HG02840 (cell line): ENCODE data around the gene DRD3.

Source experiments
- ATAC-seq: cut with Tn5 transposase; IDR thresholded peaks from one replicate; pipeline ENCODE4 v1.9.1; 2021; ENCODE audit warnings: mild to moderate bottlenecking, moderate library complexity, moderate number of reproducible peaks; ENCODE audit not compliant: unreplicated experiment, low FRiP score

The DRD3 gene

DNA sequence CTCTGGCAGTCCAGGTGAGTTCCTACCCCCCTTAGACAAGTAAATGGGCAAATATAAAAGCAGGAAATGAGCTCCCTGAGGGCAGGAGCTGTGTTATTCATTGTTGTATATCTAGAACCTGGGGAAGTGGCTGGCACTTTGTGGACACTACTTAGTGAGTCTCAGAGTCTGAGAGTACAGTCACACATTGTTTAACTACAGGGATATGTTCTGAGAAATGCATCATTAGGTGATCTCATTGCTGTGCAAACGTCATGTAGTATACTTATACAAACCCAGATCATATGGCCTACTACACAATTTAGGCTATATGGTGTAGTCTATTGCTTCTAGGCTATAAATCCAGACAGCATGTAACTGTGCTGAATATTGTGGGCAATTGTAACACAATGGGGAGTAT is 52.4 kb downstream of the DRD3 start:
- no peak for ATAC-seq

DNA sequence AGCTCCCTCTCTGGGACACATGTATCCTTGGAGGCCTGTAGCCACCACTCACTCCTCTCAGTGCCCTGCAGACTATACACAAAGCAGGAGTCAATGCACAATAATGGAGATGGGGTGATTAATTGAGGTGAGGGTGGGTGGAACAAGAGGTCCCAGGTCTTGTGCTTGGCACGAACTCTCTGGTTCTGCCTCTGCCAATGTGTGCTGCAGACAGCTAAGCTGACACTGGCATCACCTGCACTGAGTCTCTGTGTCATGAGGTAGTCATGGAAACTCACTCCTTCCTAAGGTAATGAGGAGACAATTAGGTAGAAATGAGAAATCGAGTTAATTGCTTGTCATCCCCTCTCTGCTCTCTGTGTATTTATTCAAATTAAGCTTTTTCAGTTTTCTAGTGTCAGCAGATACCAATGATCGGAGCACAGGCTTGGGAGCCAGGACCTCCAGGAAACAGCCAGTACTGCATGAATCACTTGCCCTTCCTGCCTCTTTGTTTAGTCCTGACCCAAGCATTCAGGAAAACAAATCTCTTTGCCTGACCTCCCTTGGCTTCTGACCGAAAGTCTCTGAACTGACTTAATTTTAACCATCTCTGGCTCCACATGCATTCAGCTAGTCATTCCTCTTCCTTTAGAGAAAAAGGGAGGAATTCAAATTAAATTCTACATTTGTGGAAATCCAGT is 56.7 kb downstream of the DRD3 start:
- no peak for ATAC-seq

DNA sequence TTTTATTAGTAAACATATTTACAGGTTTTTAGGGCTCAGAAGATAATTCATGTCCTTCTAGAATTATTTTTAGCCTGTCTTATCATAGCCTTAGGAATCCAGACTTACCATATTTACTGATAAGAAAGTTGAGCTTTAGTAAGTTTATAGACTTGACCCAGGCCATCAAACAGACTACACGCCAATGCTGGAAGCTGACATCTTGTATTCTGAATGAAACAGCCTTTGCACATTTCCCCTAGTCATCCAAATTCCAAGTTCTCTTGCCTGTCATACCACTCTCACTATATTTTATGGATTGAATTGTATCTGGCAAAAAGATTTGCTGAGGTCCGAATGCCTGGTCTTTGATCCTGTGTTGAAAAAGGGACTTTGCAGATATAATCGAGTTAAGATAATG is 58.6 kb downstream of the DRD3 start:
- ATAC-seq: no peak

DNA sequence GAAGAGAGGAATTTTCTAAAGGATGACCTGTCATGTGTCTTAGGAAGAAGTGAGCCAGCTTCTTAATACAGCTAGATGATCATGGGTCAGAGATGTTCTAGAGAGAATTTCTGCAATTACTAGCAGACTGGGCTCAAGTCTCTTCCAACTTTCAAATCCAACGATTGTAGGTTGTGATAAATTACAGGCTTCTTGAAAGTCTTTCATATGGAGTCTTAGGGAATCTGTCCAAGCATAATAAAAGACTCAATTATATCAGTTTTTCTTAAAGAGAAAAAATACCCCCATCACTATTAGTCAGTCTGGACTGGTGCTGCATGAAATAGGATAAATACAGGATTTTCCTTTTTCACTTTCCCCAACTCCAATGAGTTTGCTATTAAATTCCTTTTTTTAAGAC is 59.1 kb downstream of the DRD3 start:
- ATAC-seq: no peak

DNA sequence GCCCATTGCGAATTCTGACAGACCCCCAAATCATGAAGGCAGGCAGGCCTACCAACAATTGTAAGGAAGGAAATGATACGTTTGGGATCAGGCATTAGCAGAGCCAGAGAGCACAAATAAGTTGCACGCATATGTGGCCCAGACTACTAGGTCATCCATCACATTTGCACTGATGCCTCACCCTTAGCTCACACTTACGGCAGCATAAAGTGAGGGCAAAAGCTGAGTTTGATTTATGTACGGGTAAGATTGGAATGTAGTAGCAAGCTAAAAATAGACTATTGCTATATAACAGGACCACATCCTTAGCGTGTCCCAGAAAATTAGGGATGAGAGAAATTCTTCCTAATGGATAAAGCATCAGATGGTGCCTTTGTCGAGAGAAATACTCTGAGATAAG is 63.7 kb downstream of the DRD3 start:
- ATAC-seq: no peak

DNA sequence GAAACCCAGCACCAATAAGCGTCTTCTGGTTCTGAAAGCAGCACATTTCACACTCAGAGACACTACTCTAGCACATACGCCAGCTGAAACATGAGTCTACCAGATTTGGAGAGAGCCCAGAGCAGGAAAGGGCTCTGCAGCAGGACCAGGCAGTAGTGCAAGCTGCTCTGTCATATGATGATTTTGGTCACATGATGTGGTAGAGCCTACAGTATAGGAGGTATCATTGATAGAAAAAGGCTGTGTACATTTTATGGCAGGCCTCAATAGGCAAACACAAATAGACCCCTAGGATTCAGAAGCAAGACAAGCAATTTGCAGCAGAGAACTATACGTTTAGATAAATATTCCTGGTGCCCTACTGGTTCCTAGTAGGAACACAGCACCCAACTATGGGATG is 64.1 kb downstream of the DRD3 start:
- no peak for ATAC-seq

DNA sequence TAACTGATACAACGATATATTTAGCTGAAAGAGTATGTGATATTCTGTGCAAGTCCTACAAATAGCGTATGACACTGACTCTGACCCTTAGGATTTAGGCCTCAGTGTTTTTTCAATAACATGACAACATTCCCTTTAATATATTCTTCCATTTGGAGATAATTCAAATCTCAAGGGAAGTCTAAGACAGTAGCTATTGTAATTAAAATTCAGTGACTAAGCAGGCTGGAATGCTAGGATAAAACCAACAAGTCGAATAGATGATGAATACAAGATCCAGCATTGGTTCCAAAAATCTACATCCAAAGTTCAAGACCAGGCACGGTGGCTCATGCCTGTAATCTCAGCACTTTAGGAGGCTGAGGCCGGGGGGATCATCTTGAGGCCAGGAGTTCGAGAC is 66.2 kb downstream of the DRD3 start:
- no peak for ATAC-seq

DNA sequence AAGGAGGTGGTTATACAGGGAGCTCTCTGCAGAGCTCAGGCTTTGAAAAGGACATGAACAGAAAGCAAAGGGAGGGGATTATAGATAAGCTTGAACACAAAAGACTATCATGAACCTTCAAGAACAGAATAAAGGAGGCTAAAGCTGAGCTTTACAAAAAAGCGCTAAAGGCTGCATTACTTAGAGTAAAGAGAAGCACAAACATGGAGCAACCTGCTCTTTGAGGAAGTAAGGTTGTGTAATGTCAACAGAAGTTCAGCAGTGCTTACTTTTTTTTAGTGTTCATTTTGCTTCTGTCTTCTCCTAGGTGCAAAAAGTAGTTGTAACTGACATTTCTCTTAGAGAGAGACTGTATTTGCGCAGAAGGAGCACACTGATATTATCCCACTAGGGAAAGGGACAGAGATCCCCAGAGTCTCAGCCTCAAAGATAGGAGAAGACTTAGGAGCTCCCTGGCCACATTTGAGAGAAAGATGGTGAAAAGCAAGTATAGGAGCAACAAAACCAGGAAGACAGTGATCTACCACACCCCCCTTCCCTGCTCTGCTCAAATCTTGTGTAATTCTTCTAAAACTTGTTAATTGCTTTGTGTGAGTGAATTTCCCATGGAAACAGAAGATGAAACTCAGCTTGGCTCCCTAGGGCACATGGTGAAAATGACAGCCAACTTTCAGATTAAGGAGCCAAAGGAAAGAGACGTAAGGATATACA is 67.6 kb downstream of the DRD3 start:
- ATAC-seq: no peak

DNA sequence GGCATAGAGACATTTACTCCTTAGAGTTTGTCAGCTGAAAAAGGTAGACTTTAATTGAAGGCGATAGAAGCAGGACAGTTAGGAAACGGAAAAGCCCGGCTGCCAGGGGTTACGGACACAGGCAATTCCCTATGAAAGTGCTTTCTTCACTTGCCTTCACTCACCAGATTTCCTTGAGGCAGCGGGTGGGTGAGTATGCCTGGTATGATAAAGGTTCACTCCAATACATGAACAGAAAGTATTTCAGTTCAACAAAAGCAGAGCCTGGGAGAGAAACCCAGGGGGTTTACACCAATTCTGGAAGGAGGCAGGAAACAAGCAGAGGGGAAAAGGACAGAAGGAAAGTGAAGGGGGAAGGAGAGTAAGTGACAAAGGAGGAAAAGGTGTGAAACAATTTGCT is 68.4 kb downstream of the DRD3 start:
- no peak for ATAC-seq

DNA sequence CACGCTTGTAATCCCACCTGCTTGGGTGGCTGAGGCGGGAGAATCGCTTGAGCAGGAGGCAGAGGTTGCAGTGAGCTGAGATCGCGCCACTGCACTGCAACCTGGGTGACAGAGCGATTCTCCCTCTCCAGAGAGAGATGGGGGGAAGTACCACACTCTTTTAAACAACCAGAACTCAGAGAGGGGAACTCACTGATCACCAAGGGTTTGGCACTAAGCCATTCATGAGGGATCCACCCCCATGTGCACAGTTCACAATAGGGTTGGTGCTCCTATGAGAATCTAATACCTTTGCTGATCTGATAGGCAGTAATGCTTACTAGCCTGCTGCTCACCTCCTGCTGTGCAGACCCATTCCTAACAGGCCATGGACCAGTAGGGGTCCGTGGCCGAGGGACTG is 70.7 kb downstream of the DRD3 start:
- no peak for ATAC-seq

DNA sequence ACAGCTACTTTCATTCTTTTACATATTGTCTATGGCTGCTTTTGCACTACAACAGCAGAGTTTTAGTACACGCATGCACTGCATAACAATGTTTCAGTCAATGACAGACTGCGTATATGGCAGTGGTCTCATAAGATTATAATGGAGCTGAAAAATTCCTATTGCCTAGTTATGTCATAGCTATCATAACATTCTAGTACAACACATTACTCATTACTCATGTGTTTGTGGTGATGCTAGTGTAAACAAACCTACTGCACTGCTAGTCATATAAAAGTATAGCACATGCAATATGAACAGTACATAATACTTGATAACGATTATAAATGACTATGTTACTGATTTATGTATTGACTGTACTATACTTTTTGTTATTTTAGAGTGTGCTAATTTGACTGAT is 74.4 kb downstream of the DRD3 start:
- no peak for ATAC-seq

DNA sequence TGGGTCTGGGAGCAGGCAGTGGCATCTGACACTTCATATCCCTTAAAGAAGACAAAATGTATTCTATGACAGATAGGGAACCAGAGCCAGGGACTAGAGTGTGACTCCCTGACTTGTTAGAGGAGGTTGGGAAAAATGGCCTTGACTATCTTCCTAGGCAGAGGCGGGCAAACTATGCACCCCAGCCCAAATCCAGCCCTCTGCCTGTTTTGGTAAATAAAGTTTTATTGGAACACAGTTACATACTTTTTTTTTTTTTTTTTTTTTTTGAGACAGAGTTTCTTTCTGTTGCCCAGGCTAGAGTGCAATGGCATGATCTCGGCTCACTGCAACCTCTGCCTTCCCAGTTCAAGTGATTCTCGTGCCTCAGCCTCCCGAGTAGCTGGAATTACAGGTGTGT is 75.0 kb downstream of the DRD3 start:
- ATAC-seq: no peak

DNA sequence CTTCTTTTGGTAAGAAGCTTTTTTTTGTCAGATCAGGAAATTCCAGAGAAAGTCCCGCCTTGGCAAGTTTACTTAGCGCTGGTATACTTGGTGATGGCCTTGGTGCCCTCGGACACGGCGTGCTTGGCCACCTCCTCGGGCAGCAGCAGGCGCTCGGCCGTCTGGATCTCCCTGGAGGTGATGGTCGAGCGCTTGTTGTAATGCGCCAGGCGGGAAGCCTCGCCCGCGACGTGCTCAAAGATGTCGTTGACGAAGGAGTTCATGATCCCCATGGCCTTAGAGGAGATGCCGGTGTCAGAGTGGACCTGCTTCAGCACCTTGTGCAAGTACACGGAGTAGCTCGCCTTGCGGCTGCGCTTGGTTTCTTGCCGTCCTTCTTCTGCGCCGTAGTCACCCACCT is 75.7 kb downstream of the DRD3 start:
- ATAC-seq: no peak

DNA sequence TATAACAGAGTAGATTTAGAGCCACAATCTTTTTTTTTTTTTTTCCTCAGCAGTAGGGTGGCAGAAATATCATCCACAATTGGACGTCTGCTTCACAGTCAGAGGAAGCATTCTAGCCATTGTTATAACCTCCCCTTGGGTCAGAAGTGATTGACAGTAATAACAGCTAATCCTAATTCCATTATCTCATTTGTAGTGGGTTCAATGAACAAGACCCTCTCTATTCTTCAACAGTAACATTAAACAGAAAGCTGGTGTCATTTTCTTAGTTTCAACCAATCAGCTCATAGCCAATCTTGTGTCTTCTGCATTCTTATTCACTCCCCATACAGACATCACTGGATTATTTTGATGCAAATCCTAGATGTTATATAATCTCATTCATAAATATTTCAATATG is 77.8 kb downstream of the DRD3 start:
- ATAC-seq: no peak

DNA sequence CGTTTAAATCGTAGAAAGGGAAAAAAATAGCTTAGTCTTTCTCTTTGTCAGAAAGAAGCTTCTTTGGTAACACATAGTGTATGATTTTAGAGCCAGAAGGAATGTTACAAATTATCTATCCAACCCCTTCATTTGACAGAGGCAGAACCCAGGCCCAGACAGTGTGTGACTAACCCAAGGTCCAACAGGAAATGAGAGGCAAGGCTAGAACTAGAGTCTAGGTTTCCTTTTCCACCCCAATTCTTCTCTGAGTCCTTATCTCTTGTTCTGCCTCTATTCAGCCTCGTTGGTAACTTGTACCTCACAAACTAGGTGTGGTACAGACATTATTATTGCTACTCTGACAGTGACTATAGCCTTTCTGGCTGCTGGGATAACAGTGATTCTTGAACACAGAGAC is 83.1 kb downstream of the DRD3 start:
- no peak for ATAC-seq

DNA sequence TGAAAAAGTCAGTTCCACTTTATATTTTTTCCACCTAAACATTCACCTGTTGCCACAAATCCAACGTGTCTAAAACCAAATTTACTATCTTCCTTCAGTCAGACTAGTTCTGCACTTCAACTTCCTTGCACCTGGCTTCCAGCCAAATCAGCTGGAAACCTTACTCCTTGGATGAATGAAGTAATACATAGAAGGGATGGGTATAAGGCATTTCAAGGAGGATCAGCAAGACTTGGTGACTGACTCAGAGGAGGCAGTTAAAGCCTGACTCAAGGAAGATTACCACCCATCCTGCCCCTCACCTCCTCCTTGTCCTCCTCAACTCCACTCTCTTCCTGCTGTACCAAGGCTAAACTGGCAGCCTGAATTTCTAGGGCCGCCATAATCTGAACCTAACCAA is 85.3 kb downstream of the DRD3 start:
- ATAC-seq: no peak

DNA sequence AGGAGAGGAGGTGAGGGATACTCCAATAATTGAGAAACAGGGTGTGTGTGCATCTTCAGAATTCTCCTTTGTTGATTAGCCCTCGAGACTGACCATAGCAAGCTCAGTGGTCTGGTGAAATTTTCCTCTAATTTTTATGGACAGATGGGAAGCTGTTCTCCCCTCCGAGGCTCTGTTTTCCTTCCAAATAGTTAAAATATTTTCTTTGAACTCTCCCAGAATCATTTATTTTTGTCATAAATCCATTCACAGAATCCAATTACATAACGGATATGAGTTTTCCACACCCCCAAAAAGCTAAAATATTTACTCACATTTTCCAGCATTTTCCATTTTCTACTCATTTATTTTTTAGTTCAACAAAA is 85.9 kb downstream of the DRD3 start:
- no peak for ATAC-seq

DNA sequence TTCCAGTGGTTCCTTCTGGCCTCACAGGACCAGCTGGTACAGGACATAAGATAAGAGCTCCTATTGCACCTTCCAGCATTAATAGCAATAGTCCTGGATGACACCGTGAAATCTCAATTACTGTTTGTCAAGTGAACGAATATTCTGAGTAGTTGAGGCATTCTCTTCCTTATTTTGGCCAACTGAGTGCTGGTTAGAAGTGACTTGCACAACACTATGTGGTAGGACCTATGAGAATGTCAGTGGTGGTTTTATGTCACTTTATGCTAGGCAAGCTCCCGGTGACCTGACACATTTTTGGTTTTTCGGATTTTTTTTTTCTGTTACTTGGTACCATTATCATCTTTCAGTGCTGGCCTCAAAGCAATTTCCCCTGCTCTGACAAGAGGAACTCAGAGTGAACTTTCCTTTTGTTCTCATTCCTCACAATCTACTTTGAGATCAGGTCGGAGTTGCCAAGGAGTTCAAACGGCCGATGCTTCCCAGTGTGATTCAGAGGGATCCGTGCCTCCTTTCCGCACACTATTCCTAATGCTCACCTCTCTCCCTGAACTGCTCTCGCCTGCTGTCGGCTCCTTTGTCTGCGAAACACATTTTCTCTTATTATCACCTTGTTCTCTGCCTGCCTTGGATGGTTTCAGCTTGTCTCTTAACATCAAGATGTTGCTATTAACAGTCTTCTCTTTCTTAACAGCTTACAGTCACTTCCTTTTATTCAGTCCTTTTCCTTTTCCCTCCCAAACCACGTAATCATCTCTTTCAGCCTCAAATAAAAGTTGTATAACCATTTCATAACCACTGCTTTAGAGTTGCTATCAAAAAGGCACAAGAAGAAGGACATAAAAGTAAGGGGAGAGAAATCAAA is 86.5 kb downstream of the DRD3 start:
- ATAC-seq: no peak

DNA sequence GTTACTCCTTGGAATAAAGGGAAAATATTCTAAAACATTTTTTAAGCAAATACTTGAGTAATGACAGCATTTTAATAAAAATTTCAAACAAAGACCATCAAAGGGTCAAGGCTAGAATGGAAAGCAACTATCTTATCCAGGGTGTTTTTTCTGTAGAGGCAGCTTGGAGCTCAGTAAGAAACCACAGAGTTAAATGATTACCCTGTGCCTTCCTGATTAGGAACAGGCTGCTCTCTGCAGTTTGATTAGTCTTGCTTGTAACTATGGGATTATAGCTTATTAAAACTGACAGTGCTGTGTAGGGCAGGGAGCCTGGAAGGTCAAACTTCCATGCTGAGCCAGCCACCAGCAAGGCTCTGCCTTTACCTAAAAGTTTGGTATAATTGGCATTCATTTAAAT is 89.2 kb downstream of the DRD3 start:
- ATAC-seq: no peak

DNA sequence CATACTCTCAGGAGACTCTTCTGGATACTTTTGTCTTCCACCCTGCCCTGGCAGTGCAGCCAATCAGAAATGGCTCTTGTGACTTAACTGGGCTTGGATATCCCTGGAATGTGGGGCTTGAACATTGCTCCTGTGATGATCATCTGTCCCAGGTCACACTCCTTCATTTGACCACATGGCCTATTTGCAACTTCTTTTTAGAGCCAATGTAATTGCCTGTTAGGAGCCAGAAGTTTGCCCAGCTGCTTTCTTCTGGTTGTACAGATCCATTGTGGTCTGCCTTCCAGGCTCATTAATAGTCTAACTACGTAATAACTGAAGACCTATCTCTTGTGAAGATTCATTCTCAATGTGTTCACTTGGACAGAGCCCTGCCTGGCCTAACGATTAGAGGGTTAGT is 92.5 kb downstream of the DRD3 start:
- no peak for ATAC-seq

DNA sequence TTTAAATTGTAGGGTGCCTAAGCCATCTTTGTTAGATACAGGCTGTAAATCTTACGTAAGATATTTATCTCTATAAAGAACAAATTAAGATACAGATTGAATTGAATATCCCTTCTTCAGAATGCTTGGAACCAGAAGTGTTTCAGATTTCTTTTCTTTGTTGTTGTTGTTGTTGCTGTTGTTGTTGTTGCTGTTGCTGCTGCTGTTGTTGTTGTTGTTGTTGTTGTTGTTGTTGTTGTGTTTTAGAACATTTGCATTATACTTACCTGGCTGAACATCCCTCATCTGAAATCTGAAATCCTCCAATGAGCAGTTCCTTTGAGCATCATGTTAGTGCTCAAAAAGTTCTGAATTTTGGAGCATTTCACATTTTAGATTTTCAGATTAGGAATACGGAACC is 95.7 kb downstream of the DRD3 start:
- no peak for ATAC-seq

DNA sequence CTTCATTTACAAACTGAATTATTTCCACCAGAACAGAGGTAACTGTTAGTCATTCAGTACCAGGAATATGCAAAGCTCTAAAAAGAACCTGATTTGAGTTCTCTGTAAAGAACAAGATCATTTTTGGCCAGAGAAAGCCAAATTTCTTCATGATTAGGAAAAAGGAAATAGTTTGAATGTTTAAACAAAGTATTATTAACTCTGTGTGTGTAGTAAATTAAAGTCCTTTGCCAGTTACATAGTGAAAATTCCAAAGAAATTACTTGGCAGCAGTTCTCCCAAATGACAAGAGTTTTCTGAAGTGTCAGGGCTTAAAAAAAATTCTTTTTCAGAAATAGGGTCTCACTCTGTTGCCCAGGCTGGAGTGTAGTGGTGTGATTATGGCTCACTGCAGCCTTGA is 97.8 kb downstream of the DRD3 start:
- ATAC-seq: no peak
